Measurements from ENCODE around the gene COL5A2. TPM values are rescaled to one million over a fixed set of nuclear protein-coding genes. Genes with fewer than 3 reads are reported as not detected.

Gene COL5A2
- total and polyA plus RNA-seq, 10 of the 15 experiments (the other 5 are each of a cell fraction or from before 2014, with no cell fraction given): 0.04 to 0.85 (median 0.39) TPM

- TF ChIP-seq CEBPZ (IDR thresholded peaks at IDR 0.05; ENCODE audit: low read depth, low read length): no peak
Measured at GRCh38 chr2:189116979-189117378, 62.6 kb downstream of the COL5A2 start (continued).

- Histone ChIP-seq H3K4me1 (ENCODE audit: control insufficient read depth, insufficient read depth, low read length) (no peaks in the 10 kb centered on the region), H3K36me3 (ENCODE audit: control insufficient read depth in 2 of 2, insufficient read depth in 2 of 2, low read length in 1 of 2) (no peaks in the 10 kb centered on the region), H3K4me3 (no peak overlapping the region), H3K79me2 (ENCODE audit: control insufficient read depth, insufficient read depth, low read length) (no peaks in the 10 kb centered on the region), H3K9me3 (replicated peaks; ENCODE audit: control insufficient read depth, insufficient read depth, low read length) (no peaks in the 10 kb centered on the region), H3K27ac (ENCODE audit: control insufficient read depth, insufficient read depth) (no peak overlapping the region), H3K27me3 (replicated peaks in 1 of 2; ENCODE audit: control insufficient read depth in 2 of 2, insufficient read depth in 2 of 2, low read length in 1 of 2) (no peaks in the 10 kb centered on the region), H3K4me2 (ENCODE audit: control insufficient read depth, insufficient read depth) (no peak overlapping the region), H3K9ac (ENCODE audit: control insufficient read depth, insufficient read depth, low read length) (no peak overlapping the region), H4K20me1 (ENCODE audit: control insufficient read depth, insufficient read depth) (no peaks in the 10 kb centered on the region), H2AFZ (ENCODE audit: control insufficient read depth, low read depth, low read length) (no peak overlapping the region)
- DNase-seq (ENCODE audit: low read depth, low spot score) (no peak), ATAC-seq (peak; percentile 52), FAIRE-seq (no peak)
- ChIA-PET CTCF (interaction anchor here (0.5 to 4.8 kb wide), 15 partner anchors 22 to 296 kb away, joined by 3 to 39 read pairs (median 4); no protein-coding TSS in a partner anchor), SMC1A (ENCODE audit: uncharacterized antibody, unreplicated experiment) (interaction anchor here (0.7 to 7.4 kb wide), 14 partner anchors 10 to 1273 kb away, joined by 3 to 38 read pairs (median 5); no protein-coding TSS in a partner anchor), POLR2A (no interaction called here), RAD21 (ENCODE audit: unreplicated experiment) (interaction anchor here (0.7 to 4.3 kb wide), 8 partner anchors 8 to 296 kb away, joined by 3 to 20 read pairs (median 6); no protein-coding TSS in a partner anchor)
- 8% methylated on average over 4 of the region's 4 CpGs for whole genome bisulfite sequencing (ENCODE audit: insufficient coverage, insufficient replicate concordance, low lambda C conversion rate, missing lambda C conversion rate)
- in situ Hi-C loops (cut with MboI): no loop called here
- intact Hi-C loops (cut with micrococcal nuclease; ENCODE audit: unreplicated experiment): no loop called here
- no TSS peak for BruUV-seq (replicated peaks)
- no peak for TF ChIP-seq JUNB (IDR thresholded peaks at IDR 0.05)
- TF ChIP-seq HSF1 (IDR thresholded peaks at IDR 0.05; ENCODE audit: low read depth, low read length): no peak
- no peak for TF ChIP-seq SMAD5 (IDR thresholded peaks at IDR 0.05; ENCODE audit: low read depth)
- no peak for TF ChIP-seq MXI1 (IDR thresholded peaks at IDR 0.05; ENCODE audit: low read depth, low read length)
- no peak for TF ChIP-seq ZBTB40 (IDR thresholded peaks at IDR 0.05; ENCODE audit: borderline replicate concordance)
- TF ChIP-seq ZNF207 (IDR thresholded peaks at IDR 0.05; ENCODE audit: borderline replicate concordance): no peak
- TF ChIP-seq CBX5 (IDR thresholded peaks at IDR 0.05; ENCODE audit: low read depth): no peak
- no peak for TF ChIP-seq MTA2 (IDR thresholded peaks at IDR 0.05; ENCODE audit: low read depth)
- no peak for TF ChIP-seq PBX3 (IDR thresholded peaks at IDR 0.05; ENCODE audit: insufficient replicate concordance, low read depth, low read length)
- no peak for TF ChIP-seq ZNF622 (IDR thresholded peaks at IDR 0.05)
- TF ChIP-seq RCOR1 (conservative IDR thresholded peaks at IDR 0.05; ENCODE audit: low read depth, low read length): no peak
- no peak for TF ChIP-seq KAT2A (conservative IDR thresholded peaks at IDR 0.05; ENCODE audit: control insufficient read depth, low read depth, low read length)
Measured at GRCh38 chr2:189116087-189116486, 63.5 kb downstream of the COL5A2 start.

Data from GM12878 (cell line).